A549 treated with ZK216348 at 1 μM for 4 hours (cell line): ENCODE data around the gene MLKL. TPM values are rescaled to one million over a fixed set of nuclear protein-coding genes. Genes with fewer than 3 reads are reported as not detected.

Experiments
- total RNA-seq: library from RNA; stranded (reverse); fragments of 200-300 nt; extraction: Qiagen RNA extraction; gene quantifications from 5 replicates; pipeline ENCODE4 v1.2.3, GENCODE V29; 2022; ENCODE audit warnings: low read depth

MLKL gene
- 32.7 to 41.0 TPM (median 34.9 TPM) in 5 replicates for total RNA-seq

DNA sequence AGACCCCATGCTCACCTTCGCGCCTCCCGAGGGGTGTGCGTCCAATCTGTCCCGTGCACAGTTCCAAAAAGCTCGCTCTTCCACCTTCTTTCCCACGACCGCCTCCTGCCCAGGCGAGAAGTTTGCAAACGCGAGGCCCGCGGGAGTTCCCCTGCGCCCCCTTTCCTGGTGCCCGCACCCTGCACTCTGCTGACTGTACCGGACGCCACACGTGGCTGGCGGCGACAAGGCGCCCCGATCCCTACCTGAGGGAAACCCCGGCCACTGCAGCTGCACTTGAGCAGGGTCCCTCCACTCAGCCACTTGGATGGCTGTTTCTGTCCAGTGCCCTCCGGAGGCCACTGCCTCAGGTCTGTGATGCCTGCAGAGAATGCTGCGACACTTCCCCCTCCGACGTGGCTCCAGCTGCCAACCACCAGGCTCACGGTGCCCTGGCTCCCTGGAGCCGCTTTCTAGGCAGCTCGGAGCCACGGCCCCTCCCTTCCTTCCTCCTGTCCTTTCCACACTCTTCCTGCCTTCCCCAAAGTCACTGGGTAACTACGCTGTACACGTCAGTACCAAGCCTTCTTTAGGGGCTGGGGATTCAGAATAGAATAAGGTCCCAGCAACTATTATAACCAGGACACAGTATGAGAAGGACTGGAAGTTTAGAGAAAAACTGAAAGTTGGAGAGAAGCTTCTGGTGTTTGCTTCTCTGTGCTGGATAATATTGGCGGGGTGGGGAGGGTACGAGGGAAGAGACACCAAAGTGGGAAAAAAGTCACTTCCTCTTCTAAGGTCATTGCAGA is at the start of gene MLKL:
Gene MLKL, minus strand, starts transcription at position 425 of the 788 bp plus-strand sequence. CDS start 5,105 bp downstream, outside the sequence.

DNA sequence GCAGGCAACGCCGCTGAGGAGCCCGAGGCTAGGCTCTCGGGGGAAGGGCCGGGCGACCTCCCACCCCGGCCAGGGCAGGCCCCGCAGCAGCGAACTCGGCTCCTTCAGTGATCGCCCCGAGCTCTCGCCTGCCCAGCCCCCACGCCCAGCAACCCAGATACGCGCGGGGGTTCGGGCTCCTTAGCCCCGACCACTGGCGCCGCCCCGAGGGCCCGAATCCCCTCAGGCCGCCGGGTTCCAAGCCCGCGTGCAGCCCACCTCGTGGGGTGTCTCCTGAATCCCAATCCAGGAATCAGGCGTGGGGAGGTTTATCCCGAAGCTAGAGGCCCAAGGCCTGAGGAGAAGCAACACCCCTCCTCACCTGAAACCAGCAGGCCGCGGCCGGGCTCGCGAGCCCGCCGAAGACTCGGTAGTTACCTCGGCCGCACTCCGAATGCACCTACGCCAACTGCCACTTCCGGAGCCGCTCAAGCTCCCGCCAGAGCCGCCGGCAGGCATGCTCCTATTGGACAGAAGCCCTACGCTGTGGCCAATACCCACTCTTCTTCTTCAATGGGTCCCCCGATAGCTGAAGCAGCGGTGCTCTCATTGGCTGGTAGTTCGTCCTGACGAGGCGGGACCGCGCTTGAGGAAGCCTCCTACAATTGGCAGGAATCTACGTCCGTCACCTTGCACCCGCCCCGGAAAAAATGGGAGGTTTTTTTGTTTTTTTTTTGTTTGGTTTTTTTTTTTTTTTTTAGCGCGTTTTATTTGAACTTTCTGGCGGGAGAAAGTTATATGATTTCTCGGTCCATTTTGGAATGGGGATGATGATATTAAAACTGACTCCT is 34.0 kb downstream of the MLKL start, which contains the start of gene RFWD3:
Gene RFWD3, minus strand, starts transcription at position 453 of the 830 bp plus-strand sequence. CDS start 5,428 bp downstream, outside the sequence.

Other genes with a start within 250 kb of the MLKL start
- 42.3 to 55.8 TPM (median 47.1 TPM) in 5 replicates for gene GLG1, start 93.7 kb downstream of the MLKL start, total RNA-seq
- 30.1 to 43.5 TPM (median 36.5 TPM) in 5 replicates for gene RFWD3, start 34.0 kb downstream of the MLKL start, total RNA-seq
- 27.5 to 33.7 TPM (median 32.1 TPM) in 5 replicates for gene FA2H, start 74.0 kb upstream of the MLKL start, total RNA-seq